Activated CD8-positive, alpha-beta memory T cell treated with anti-CD3 and anti-CD28 coated beads for 48 hours (primary cell): ENCODE data around the gene TMEM217.
A peak's percentile ranks its signal among the peaks of the same experiment; 100 is the strongest.

Experiments used
- DNase-seq, 3 experiments: peaks; one replicate each; pipeline ENCODE4 v3.0.0-alpha.2; 2020; ENCODE audit warnings: low read depth in 2 of 3, low spot score in 2 of 3

TMEM217 gene

DNA sequence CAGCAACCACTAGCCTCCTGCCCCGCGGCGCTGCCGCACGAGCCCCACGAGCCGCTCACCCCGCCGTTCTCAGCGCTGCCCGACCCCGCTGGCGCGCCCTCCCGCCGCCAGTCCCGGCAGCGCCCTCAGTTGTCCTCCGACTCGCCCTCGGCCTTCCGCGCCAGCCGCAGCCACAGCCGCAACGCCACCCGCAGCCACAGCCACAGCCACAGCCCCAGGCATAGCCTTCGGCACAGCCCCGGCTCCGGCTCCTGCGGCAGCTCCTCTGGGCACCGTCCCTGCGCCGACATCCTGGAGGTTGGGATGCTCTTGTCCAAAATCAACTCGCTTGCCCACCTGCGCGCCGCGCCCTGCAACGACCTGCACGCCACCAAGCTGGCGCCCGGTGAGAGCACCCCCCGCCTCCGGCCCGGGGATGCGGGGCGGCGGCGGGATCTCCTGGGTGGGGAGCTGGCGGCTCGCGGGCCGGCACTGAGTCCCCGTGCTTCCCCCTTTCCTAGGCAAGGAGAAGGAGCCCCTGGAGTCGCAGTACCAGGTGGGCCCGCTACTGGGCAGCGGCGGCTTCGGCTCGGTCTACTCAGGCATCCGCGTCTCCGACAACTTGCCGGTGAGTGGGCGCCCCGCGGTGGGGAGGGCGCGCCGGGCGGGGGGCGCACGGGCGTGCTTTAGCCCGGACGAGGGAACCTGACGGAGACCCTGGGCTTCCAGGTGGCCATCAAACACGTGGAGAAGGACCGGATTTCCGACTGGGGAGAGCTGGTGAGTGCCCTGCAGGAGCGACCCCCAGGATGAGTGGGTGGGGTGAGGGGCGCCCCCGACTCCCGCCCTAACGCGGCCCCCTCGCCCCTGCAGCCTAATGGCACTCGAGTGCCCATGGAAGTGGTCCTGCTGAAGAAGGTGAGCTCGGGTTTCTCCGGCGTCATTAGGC is 87.4 kb downstream of the TMEM217 start:
- peak; percentile 30 to 38 (median 30) for DNase-seq

GRCh38 chr6:37169496-37170272 is 88.3 kb downstream of the TMEM217 start, which contains the start of gene PIM1:
PIM1 (plus strand) TSS chr6:37170152; CDS start chr6:37170576, 424 bp downstream.
- DNase-seq = peak; percentile 98 to 100 (median 99)

DNA sequence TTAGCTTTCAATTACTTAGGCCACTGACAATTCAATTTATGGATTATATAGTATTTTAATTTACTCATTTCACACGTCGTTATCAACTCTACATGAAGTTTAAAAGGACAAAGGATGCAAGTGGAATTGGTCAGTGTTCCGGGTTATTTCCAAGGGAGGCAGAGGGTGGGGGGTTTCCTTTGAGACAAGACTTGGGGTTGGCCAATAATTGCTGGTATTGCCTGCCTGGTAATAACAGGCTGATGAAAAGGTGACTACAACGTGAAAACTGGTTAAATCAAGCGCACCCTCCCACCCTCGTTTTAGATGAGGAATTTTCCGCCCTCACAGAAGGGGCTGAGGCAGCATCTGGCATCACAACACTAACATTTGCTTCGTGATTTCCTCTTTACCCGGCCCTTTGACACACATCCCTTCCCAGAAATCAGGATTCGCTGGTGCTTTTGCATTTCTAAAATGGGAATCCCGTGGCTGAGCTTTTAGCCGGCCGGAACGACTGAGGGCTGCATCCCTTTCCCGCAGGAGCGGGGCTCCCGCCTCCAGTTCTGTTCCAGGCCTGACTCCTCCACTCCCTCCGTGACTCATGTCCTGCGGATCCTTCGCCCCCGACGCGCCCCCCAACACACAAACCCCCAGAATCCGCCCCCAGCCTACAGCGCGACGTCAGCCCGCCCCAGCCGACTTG is 89.0 kb downstream of the TMEM217 start:
- DNase-seq = no peak

GRCh38 chr6:37168163-37168758 is 89.7 kb downstream of the TMEM217 start:
- DNase-seq = no peak

DNA sequence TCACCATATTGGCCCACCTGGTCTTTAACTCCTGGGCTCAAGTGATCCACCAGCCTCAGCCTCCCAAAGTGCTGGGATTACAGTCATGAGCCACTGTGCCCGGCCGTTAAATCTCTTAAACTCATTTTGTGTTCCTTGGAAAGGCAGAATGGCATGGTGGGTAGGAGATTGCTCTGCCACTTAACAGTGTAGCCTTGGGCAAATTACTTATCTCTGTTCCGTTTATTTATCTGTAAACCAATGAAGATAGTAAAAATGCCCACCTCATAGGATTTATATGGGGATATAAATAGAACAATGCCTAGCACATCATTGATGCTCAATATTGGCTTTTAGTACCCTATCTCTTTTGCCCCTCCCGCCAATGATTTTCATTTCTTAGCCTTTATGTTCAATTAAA is 95.2 kb downstream of the TMEM217 start:
- no peak for DNase-seq
